PFSK-1 (cell line): Measurements from ENCODE around the gene CCDC169.

Source experiments
- FOXP2 ChIP-seq: optimal IDR thresholded peaks from 2 replicates; pipeline ENCODE3; 2011; ENCODE audit warnings: borderline replicate concordance, control low read depth, inconsistent platforms; ENCODE audit not compliant: insufficient read depth; ENCODE audit errors: extremely low read length, extremely low read depth
- POLR2AphosphoS5 ChIP-seq: IDR thresholded peaks from 2 replicates; pipeline ENCODE4 v1.6.1; 2012; ENCODE audit warnings: low read depth, mild to moderate bottlenecking, control low read depth, low read length, moderate library complexity
- REST ChIP-seq, 2 experiments: IDR thresholded peaks; 2 replicates each; pipeline versions ENCODE4 v1.6.1 to v1.8.0; 2011 to 2012; ENCODE audit warnings: low read depth in 2 of 2, low read length in 2 of 2, control low read depth in 1 of 2, inconsistent platforms in 1 of 2, mild to moderate bottlenecking in 1 of 2, moderate library complexity in 1 of 2; ENCODE audit not compliant: insufficient read depth in 1 of 2
- SIN3A ChIP-seq: IDR thresholded peaks from 2 replicates; pipeline ENCODE4 v1.6.1; 2012; ENCODE audit warnings: mild to moderate bottlenecking, low read length, moderate library complexity, borderline replicate concordance; ENCODE audit not compliant: insufficient read depth
- TAF1 ChIP-seq: IDR thresholded peaks from 2 replicates; pipeline ENCODE4 v1.6.1; 2012; ENCODE audit warnings: low read length, control low read depth, borderline replicate concordance; ENCODE audit not compliant: insufficient read depth

Gene CCDC169

GRCh38 chr13:36251526-36251925 lies 46.1 kb downstream of the CCDC169 start:
- TF ChIP-seq SIN3A, result no peak
- no peak for TF ChIP-seq POLR2AphosphoS5
- TF ChIP-seq REST (IDR thresholded peaks at IDR 0.05; ENCODE audit: insufficient read depth in 1 of 2, low read depth in 2 of 2, low read length in 2 of 2), result no peak
- no peak for TF ChIP-seq TAF1
- TF ChIP-seq FOXP2, result no peak

GRCh38 chr13:36251017-36251416 lies 46.6 kb downstream of the CCDC169 start:
- no peak for TF ChIP-seq FOXP2
- TF ChIP-seq SIN3A, result no peak
- TF ChIP-seq TAF1, result no peak
- TF ChIP-seq REST (IDR thresholded peaks at IDR 0.05; ENCODE audit: insufficient read depth in 1 of 2, low read depth in 2 of 2, low read length in 2 of 2), result no peak
- no peak for TF ChIP-seq POLR2AphosphoS5

- TF ChIP-seq FOXP2 (no peak), POLR2AphosphoS5 (no peak), SIN3A (no peak), TAF1 (no peak), REST (IDR thresholded peaks at IDR 0.05; ENCODE audit: insufficient read depth in 1 of 2, low read depth in 2 of 2, low read length in 2 of 2) (no peak)
Measured at GRCh38 chr13:36248700-36249099, 48.9 kb downstream of the CCDC169 start.

- TF ChIP-seq FOXP2 (no peak), SIN3A (no peak), REST (IDR thresholded peaks at IDR 0.05; ENCODE audit: insufficient read depth in 1 of 2, low read depth in 2 of 2, low read length in 2 of 2) (no peak), POLR2AphosphoS5 (no peak), TAF1 (no peak)
Measured at GRCh38 chr13:36244990-36245389, 52.6 kb downstream of the CCDC169 start.

- TF ChIP-seq FOXP2 (no peak), SIN3A (no peak), REST (IDR thresholded peaks at IDR 0.05; ENCODE audit: insufficient read depth in 1 of 2, low read depth in 2 of 2, low read length in 2 of 2) (no peak)
Measured at GRCh38 chr13:36244073-36244472, 53.5 kb downstream of the CCDC169 start.
